ENCODE results near the gene TUBGCP3.

TUBGCP3 gene

DNA sequence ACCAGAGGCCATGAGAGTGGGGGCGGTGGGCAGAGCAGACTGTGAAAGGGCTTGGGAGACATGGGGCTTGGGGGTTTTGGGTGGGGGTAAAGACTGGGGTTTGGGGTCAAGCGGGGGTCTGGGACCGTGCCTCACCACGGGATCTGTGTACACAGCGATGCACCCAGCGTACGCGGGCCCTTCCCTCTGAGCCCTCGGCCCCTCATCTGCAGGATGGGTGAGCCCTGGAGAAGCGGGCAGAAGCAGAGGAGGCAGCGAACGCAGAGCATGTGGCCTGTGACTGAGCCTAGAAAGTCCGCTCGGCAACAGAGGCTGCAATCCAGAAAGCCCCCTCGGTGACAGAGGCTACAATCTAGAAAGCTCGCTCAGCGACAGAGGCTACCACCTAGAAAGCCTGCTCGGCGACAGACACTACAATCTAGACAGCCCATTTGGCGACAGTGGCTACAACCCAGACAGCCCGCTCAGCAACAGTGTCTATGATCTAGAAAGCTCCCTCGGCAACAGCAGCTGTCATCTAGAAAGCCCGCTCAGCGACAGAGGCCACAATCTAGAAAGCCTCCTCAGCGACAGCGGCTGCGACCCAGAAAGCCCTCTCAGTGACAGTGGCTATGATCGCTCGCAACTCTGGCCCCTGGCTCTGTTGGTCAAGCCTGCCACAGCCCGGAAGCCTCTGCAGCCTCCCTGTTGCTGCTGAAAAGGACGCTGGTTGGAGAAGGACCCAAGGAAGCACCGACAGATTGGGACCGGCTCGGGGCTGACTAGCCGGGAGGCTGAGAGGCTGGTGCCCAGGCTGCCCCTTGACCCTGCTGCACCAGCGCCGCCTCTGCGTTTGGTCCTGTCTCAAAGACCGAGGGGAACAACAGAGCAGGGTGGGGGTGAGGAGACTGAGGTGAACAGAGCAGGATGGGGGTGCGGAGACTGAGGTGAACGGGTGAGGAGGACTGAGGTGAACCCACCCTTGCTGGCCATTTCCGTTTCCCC lies 143.2 kb downstream of the TUBGCP3 start:
- TF ChIP-seq, protein P1, sequence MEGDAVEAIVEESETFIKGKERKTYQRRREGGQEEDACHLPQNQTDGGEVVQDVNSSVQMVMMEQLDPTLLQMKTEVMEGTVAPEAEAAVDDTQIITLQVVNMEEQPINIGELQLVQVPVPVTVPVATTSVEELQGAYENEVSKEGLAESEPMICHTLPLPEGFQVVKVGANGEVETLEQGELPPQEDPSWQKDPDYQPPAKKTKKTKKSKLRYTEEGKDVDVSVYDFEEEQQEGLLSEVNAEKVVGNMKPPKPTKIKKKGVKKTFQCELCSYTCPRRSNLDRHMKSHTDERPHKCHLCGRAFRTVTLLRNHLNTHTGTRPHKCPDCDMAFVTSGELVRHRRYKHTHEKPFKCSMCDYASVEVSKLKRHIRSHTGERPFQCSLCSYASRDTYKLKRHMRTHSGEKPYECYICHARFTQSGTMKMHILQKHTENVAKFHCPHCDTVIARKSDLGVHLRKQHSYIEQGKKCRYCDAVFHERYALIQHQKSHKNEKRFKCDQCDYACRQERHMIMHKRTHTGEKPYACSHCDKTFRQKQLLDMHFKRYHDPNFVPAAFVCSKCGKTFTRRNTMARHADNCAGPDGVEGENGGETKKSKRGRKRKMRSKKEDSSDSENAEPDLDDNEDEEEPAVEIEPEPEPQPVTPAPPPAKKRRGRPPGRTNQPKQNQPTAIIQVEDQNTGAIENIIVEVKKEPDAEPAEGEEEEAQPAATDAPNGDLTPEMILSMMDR (conservative IDR thresholded peaks at IDR 0.05; ENCODE audit: low read depth, low read length), result no peak
- Histone ChIP-seq H3K36me3 (ENCODE audit: insufficient read depth) (no peaks in the 10 kb centered on the region), H2AFZ (ENCODE audit: low read depth) (no peak overlapping the region), H3K4me3 (IDR thresholded peaks at IDR 0.05; ENCODE audit: insufficient read depth, low read depth, low read length) (no peak overlapping the region), H3K9ac (no peak overlapping the region), H3K27ac (no peak overlapping the region), H3K4me1 (ENCODE audit: low read depth, poor library complexity, severe bottlenecking) (no peaks in the 10 kb centered on the region), H3K4me2 (no peak overlapping the region), H4K20me1 (ENCODE audit: insufficient read depth) (no peaks in the 10 kb centered on the region), H3K79me2 (ENCODE audit: insufficient read depth, low read depth) (no peaks in the 10 kb centered on the region), H3K27me3 (ENCODE audit: insufficient read depth, low read depth) (no peaks in the 10 kb centered on the region; the same call in 1 of the 2 replicates)

DNA sequence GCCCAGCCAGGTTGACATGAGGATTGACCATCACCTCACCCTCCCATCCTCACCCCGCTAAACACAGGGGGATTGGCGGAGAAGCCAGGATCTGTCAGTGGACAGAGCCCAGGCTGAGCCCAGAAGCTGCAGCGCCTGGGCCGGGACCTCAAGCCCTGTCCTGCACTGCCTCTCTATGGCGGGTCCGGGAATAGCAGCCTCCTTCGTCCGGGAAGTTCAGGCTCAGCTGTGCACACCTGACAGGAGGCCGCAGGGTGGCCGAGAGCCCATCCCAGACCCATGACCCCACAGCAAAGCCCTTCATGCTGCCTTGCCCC lies 144.0 kb downstream of the TUBGCP3 start:
- H3K27me3 ChIP-seq (ENCODE audit: insufficient read depth, low read depth), result no peaks in the 10 kb centered on the region; the same call in 1 of the 2 replicates
- no peaks in the 10 kb centered on the region for H3K4me1 ChIP-seq (ENCODE audit: low read depth, poor library complexity, severe bottlenecking)

DNA sequence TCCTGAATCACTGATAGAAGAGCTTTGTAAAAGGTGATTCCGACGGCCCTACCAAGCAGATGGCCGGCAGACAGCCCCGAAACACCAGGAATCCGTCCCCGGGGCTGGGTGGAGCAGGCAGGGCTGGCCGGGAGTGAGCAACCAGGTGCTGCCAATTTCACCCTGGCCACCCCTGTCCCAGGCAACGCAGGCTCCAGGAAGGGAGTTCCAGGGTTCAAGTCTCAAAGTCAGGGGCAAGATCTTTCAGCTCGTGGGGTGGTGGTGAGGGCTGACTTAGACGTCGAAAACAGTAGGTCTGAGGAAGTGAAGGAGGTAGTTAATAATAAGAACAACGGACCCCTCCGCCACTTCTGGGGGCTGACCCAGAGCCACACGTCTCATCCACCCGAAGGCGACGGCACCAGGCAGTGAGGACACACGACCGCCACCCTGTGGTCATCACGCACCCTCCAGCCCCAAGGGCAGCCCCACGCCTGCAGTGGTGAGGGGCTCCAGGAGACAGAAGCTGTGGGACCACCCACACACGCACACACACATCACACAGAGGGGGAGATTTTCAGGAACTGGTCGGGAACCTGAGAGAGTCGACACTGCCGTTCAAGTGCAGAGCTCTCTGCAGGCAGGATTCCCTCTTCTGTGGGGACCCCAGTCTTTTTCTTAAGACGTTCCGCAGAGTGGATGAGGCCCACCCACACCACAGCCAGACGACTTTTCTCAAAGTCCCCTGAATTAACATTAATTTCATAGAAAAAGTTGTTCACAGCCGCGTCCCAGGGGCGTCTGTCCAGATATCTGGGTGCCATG lies 144.6 kb downstream of the TUBGCP3 start:
- Histone ChIP-seq H3K36me3 (ENCODE audit: insufficient read depth) (no peaks in the 10 kb centered on the region), H3K27ac (no peak overlapping the region), H3K79me2 (ENCODE audit: insufficient read depth, low read depth) (no peaks in the 10 kb centered on the region), H3K9ac (no peak overlapping the region), H3K4me2 (no peak overlapping the region), H3K27me3 (ENCODE audit: insufficient read depth, low read depth) (no peaks in the 10 kb centered on the region; the same call in 1 of the 2 replicates), H3K4me3 (IDR thresholded peaks at IDR 0.05; ENCODE audit: insufficient read depth, low read depth, low read length) (no peak overlapping the region), H4K20me1 (ENCODE audit: insufficient read depth) (no peaks in the 10 kb centered on the region), H3K4me1 (ENCODE audit: low read depth, poor library complexity, severe bottlenecking) (no peaks in the 10 kb centered on the region), H2AFZ (ENCODE audit: low read depth) (no peak overlapping the region)
- TF ChIP-seq, protein P1 (conservative IDR thresholded peaks at IDR 0.05; ENCODE audit: low read depth, low read length), result no peak

More for the DNA sequence above, 144.0 kb downstream of the TUBGCP3 start:
- H3K4me3 ChIP-seq (IDR thresholded peaks at IDR 0.05; ENCODE audit: insufficient read depth, low read depth, low read length), result no peak overlapping the region
- H4K20me1 ChIP-seq (ENCODE audit: insufficient read depth), result no peaks in the 10 kb centered on the region
- no peak overlapping the region for H2AFZ ChIP-seq (ENCODE audit: low read depth)
- TF ChIP-seq, protein P1 (conservative IDR thresholded peaks at IDR 0.05; ENCODE audit: low read depth, low read length), result peak; percentile 64
- no peak overlapping the region for H3K27ac ChIP-seq
- H3K9ac ChIP-seq, result no peak overlapping the region
- H3K4me2 ChIP-seq, result no peak overlapping the region
- no peaks in the 10 kb centered on the region for H3K79me2 ChIP-seq (ENCODE audit: insufficient read depth, low read depth)
- H3K36me3 ChIP-seq (ENCODE audit: insufficient read depth), result no peaks in the 10 kb centered on the region

DNA sequence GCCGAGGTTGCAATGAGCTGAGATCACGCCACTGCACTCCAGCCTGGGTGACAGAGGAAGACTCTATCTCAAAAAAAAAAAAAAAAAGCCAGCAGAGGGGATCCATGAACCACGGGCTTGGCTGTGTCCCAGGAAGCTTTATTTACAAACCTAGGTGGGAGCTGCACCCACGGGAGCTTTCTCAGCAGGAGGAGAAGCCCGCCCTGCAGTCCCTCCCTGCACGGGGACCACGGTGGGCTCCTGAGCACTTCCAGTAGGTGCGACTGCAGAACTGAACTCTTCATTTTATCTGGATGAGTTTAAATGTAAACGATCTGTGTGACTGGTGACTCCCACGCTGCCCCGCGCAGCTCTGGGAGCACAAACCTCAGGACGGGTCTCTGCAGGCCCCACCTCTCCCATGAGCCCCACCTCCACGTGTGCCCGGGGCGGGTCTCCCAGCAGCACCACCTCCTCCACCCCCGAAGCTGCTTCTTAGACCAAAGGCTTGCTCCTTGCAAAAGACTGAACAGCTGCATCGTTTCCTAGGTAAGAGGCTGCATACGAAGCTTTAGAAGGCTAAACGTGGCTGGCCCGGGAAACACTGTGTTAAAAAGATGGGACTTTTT lies 145.4 kb downstream of the TUBGCP3 start:
- no peak overlapping the region for H3K4me2 ChIP-seq
- H3K4me3 ChIP-seq (IDR thresholded peaks at IDR 0.05; ENCODE audit: insufficient read depth, low read depth, low read length), result no peak overlapping the region
- no peak overlapping the region for H3K27ac ChIP-seq
- H2AFZ ChIP-seq (ENCODE audit: low read depth), result no peak overlapping the region
- H3K79me2 ChIP-seq (ENCODE audit: insufficient read depth, low read depth), result no peaks in the 10 kb centered on the region
- H3K36me3 ChIP-seq (ENCODE audit: insufficient read depth), result no peaks in the 10 kb centered on the region
- TF ChIP-seq, protein P1 (conservative IDR thresholded peaks at IDR 0.05; ENCODE audit: low read depth, low read length), result no peak
- H3K27me3 ChIP-seq (ENCODE audit: insufficient read depth, low read depth), result no peaks in the 10 kb centered on the region; the same call in 1 of the 2 replicates
- no peaks in the 10 kb centered on the region for H4K20me1 ChIP-seq (ENCODE audit: insufficient read depth)
- H3K4me1 ChIP-seq (ENCODE audit: low read depth, poor library complexity, severe bottlenecking), result no peaks in the 10 kb centered on the region
- H3K9ac ChIP-seq, result no peak overlapping the region
